Cardiac fibroblast (primary cell): Measurements from ENCODE around the gene CISD1.
A peak's percentile ranks its signal among the peaks of the same experiment; 100 is the strongest.
"Not testable (repeated sequence)": the region's sequence is repeated elsewhere in the genome, so short reads cannot be mapped to it uniquely, and the experiment has no call there.

ENCODE experiments used
- DNase-seq, 2 donors: peaks; one replicate each; pipeline versions ENCODE4 v3.0.0 to v3.0.0-alpha.2; 2010; ENCODE audit warnings: low read depth in 2 of 2
- H3K4me3 ChIP-seq, 2 donors: replicated peaks in 1 of 2; 1 replicate in 1 of 2; 2 replicates in 1 of 2; pipeline ENCODE4 v1.5.1; 2011; ENCODE audit warnings: low read depth in 2 of 2, low read length in 2 of 2, mild to moderate bottlenecking in 2 of 2, moderate library complexity in 1 of 2
- TF ChIP-seq, protein P1 (sequence below): IDR thresholded peaks from one replicate; pipeline ENCODE4 v1.5.1; 2011; ENCODE audit warnings: low read depth, mild to moderate bottlenecking, low read length, inconsistent platforms

CISD1 gene

DNA sequence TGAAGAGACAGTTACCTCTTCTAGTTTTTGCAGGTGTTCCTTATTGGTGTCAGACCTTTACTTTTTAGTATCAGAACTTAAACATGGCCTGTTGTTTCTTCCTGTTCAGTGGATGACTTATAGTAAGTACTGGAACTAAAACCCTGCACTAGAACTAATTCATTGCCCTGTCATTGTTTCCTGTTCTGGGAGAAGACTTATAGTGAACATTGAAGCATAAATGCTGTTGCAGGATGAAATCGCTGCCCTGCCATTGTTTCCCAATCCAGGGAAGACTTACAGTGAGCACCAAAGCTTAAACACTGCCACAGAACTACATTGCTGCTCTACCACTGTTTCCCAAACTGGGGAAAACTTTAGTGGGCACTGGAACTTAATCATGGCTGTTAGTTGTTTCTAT lies 14.3 kb upstream of the CISD1 start:
- TF ChIP-seq, protein P1, sequence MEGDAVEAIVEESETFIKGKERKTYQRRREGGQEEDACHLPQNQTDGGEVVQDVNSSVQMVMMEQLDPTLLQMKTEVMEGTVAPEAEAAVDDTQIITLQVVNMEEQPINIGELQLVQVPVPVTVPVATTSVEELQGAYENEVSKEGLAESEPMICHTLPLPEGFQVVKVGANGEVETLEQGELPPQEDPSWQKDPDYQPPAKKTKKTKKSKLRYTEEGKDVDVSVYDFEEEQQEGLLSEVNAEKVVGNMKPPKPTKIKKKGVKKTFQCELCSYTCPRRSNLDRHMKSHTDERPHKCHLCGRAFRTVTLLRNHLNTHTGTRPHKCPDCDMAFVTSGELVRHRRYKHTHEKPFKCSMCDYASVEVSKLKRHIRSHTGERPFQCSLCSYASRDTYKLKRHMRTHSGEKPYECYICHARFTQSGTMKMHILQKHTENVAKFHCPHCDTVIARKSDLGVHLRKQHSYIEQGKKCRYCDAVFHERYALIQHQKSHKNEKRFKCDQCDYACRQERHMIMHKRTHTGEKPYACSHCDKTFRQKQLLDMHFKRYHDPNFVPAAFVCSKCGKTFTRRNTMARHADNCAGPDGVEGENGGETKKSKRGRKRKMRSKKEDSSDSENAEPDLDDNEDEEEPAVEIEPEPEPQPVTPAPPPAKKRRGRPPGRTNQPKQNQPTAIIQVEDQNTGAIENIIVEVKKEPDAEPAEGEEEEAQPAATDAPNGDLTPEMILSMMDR = no peak
- H3K4me3 ChIP-seq = no peak overlapping the region
- peak in 1 of 2 donors; percentile 13 for DNase-seq

DNA sequence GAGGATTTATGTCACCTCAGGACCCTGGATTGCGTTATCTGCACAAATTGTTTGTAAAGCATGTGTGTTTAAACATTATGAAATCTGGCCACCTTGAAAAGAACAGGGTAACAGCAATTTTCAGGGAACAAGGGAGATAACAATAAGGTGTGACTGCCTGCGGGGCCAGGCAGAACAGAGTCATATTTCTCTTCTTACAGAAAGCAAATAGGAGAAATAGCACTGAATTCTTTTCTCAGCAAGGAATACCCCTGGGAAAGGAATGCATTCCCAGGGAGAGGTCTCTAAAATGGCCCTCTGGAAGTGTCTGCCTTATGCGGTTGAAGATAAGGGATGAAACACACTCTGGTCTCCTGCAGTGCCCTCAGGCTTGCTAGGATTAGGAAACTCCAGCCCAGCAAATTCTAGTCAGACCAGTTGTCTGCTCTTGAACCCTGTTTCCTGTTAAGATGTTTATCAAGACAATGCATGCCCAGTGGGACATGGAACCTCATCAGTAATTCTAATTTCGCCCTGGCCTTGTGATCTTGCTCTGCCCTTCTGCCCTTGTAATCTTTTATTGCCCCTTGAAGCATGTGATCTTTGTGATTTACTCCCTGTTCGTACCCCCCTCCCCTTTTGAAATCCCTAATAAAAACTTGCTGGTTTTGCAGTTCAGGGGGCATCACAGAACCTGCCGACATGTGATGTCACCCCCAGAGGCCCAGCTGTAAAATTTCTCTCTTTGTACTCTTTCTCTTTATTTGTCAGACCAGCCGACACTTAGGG lies 12.8 kb upstream of the CISD1 start:
- not testable (repeated sequence) for DNase-seq

DNA sequence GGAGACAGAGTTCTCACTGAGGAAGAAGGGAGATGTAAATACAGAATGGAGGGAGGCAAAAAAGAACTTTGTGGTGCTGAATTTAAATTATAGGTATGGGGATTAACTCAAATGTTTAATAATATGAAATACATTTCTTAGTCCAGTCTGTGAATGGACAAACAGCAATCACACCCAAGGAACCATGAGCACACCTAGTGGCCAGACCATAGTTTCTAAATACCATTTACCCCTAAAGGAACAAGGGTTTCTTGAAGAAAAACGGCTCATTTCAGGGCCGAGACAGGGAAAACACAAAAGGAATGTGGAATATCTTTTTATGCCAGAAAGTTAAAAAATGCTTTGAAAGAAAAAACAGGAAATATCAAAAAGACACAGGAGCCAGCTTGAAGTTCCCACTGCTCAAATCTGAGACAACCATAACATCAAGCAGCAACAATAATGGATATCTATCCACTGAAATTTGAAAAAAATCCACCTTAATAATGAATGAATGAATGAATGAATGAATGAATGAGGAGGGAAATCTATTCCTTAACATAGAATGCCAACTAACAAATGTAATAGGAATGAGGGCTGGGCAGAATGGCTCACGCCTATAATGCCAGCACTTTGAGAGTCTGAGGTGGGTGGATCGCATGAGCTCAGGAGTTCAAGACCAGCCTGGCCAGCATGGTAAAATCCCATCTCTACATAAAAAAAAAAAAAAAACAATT lies 9.8 kb upstream of the CISD1 start:
- TF ChIP-seq, protein P1 = peak; percentile 12
- DNase-seq = no peak
- no peak overlapping the region for H3K4me3 ChIP-seq

More for the DNA sequence above, 12.8 kb upstream of the CISD1 start:
- H3K4me3 ChIP-seq = not testable (repeated sequence)

DNA sequence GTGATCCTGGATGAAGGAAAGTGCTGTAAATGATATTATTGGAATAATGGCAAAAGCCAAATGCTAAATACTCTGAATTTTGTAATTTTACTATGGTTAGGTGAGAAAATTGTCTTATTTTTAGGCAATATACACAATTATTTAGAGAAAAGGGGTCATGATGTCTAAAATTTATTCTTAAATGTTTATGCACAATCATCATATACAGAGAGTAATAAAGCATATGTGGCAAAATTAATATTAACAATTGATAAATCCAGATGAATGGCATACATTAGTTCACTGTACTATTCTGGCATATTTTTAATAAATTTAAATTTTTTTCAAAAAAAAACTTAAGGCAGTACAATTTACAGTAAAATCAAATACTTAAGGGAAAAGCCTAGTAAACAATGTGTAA lies 8.6 kb upstream of the CISD1 start:
- DNase-seq = no peak
- H3K4me3 ChIP-seq = no peak overlapping the region
- TF ChIP-seq, protein P1 = no peak

DNA sequence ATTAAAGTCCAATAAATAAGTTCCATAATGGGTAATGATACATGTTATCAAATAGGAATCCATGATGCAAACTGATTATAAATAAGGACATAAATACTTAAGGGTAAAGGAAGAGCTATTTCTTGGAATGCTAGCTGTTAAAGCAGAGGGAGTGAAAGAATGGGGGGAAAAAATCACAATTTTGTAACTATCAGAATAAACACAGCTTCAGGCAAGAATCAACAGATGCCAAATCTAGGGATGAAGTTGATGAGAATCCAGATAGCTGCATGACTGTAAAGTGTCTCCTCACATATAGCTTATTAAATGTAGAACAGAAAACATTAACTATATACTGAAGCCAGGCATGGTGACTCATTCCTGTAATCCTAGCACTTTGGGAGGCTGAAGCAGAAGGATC lies 6.2 kb upstream of the CISD1 start:
- H3K4me3 ChIP-seq = no peak overlapping the region
- TF ChIP-seq, protein P1 = no peak
- no peak for DNase-seq

DNA sequence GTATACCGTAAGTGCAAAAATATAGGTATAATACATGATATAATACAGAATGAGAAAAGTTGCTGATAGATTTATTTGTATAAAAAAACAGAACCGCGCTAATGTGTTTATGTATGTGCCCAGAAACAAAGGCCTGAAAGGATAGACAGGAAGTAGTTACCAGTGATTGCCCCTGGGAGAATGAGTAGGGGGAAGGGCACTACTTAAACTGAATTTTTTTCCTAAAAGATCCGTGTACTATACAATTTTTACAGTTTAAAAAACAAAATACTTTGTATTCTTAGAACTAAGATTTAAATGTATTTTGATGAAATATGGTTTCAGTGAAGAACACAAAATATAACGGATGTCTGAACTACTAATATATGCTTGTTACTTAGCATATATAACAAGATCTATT lies 4.2 kb upstream of the CISD1 start:
- TF ChIP-seq, protein P1 = no peak
- H3K4me3 ChIP-seq = peak overlapping the region in 1 of 2 donors; percentile 7
- peak in 1 of 2 donors; percentile 29 for DNase-seq

DNA sequence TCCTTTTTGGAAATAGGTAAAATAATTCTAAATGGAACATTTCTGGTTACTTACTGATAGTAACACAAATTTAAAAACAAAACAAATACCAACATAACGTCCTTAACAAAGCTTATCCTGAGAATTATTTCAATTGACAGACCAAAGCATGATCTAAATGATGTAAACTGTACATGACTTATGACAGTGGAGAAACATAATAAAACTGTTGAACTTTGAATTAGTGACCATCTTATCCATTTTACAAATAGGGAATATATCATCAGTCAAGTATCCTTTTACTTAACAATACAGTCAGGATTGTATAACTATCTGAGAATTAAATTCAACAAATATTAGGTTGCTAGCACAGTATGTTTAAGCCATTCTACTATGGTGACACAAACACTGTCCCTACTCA lies 3.7 kb upstream of the CISD1 start:
- TF ChIP-seq, protein P1 = no peak
- peak overlapping the region in 1 of 2 donors; percentile 83 for H3K4me3 ChIP-seq
- DNase-seq = peak in 1 of 2 donors; percentile 6
